Measurements from ENCODE around the gene GRIA1.

GRIA1 gene

DNA sequence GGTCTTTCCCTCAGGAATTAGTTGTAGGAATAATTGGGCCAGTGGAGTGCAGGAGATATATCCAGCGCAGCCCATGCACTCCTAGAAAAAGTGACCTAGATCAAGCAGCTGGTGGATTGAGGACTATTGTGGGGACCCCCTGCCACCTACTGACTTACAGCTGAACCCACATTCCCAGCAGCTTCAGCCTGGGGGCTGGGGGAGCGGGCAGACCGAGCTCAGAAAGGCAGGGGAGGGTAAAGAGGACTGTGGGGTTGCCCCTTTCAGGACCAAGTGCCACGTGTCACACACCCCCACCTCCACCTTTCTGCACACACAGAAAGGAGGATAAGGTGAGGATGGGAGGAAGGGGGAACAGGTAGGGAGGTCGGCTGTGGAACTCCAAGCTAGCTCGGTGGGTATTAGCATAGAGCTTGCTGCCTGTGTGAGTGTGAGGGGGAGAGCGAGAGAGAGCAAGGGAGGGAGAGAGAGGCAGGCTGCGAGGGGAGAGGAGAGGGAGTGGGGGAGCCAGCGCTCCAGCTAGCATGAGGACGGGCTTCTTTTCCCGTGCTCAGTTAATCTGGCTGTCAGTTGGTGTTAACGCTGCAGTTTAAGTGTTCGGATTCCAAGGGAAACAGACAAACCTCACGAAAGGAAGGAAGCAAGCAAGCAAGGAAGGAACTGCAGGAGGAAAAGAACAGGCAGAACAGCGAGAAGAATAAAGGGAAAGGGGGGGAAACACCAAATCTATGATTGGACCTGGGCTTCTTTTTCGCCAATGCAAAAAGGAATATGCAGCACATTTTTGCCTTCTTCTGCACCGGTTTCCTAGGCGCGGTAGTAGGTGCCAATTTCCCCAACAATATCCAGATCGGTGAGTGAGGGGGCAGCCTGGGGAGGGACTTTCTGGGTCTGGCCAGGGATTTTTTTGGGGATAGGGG, at the start of gene GRIA1:
GRIA1 (plus strand) TSS at position 553 of the 920 bp plus-strand sequence.
- Histone ChIP-seq H3K9ac (ENCODE audit: low read depth, low read length) (peak within 1 kb of the TSS; percentile 9), H3K27me3 (ENCODE audit: control insufficient read depth, insufficient read depth, low read length) (peaks cover 9% of the 10 kb centered on the region), H3K4me3 (ENCODE audit: low read depth, low read length) (peak within 1 kb of the TSS; percentile 69), H3K4me1 (ENCODE audit: control insufficient read depth, insufficient read depth, low read length) (peaks cover 10% of the 10 kb centered on the region), H3K36me3 (ENCODE audit: control insufficient read depth, insufficient read depth, low read length) (no peaks in the 10 kb centered on the region), H3K9me3 (ENCODE audit: control insufficient read depth, insufficient read depth, low read length) (no peaks in the 10 kb centered on the region)

DNA sequence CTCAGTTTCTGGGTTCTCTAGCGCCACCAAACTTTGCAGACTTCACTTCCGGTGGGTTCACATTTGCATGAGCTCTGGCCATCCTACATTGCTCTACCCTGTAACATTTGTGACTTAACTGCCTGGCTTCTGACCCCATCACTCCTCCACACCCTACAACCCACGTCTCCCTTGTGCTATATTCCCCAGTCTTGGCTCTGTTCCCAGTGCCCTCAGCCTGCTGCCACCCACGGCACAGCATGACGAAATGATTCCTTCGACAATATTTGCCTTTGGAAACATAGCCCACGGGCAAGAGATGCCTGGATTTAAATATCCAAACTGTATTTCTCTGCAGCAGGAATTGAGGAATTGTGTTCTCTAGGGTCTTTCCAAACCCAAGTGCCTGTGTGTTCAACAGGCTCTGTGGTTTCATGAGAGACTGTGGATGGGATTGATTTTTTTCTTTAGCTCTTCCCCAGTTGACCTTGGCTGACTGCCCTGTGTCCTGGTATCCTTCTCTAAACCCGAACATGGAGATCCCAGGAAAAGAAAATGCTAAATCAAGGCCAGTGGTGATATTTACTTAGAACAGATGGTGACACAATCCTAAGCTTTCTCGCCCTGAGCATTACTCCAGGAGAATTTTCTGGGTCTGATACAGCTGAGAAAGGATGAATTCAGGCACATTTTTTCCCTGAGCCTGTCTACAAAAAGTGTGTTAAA, 44.4 kb upstream of the GRIA1 start:
- Histone ChIP-seq H3K9me3 (ENCODE audit: control insufficient read depth, insufficient read depth, low read length) (no peaks in the 10 kb centered on the region), H3K4me3 (ENCODE audit: low read depth, low read length) (no peak overlapping the region), H3K9ac (ENCODE audit: low read depth, low read length) (no peak overlapping the region), H3K27me3 (ENCODE audit: control insufficient read depth, insufficient read depth, low read length) (no peaks in the 10 kb centered on the region), H3K36me3 (ENCODE audit: control insufficient read depth, insufficient read depth, low read length) (no peaks in the 10 kb centered on the region), H3K4me1 (ENCODE audit: control insufficient read depth, insufficient read depth, low read length) (peaks cover 3% of the 10 kb centered on the region)

DNA sequence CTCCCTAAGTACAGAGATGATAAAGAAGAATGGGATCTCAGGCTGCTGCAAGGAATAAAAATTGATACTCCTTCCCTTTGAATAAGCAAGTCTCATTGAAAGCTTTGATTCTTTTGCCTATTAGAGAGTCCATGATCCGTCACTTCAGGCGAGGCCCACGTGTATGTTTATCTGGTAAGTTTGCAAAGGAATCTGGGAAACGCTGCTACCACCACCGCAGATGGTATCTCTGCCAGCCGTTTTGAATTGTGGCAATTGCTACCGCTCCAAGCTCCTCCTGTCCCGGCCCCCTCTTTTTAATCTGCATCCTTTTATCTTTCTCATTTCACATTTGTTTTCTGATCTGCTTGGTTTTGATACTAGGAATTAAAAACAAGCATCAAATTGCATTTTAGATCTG, 42.9 kb upstream of the GRIA1 start:
- Histone ChIP-seq H3K4me3 (ENCODE audit: low read depth, low read length) (no peak overlapping the region), H3K36me3 (ENCODE audit: control insufficient read depth, insufficient read depth, low read length) (no peaks in the 10 kb centered on the region), H3K27me3 (ENCODE audit: control insufficient read depth, insufficient read depth, low read length) (no peaks in the 10 kb centered on the region), H3K9ac (ENCODE audit: low read depth, low read length) (no peak overlapping the region), H3K4me1 (ENCODE audit: control insufficient read depth, insufficient read depth, low read length) (peaks cover 3% of the 10 kb centered on the region), H3K9me3 (ENCODE audit: control insufficient read depth, insufficient read depth, low read length) (no peaks in the 10 kb centered on the region)

DNA sequence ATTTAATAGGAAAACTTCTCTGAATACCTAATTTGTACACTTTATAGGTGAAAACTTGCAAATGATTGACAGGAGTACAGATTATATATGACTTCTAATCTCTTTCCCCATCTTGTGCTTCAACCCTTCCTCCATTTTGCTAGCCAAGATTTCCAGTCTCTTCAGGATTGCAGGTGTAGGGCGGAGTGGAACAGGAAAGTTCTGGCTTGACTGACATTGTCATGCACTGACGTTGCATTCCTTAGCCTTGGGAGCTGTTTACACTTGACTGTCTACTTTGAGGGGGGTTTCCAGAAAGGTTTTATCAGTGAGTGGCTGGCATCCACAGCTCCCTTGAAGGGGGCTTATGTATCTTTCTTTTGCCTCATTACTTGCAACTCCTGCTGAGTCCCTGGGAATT, 34.1 kb upstream of the GRIA1 start:
- Histone ChIP-seq H3K4me1 (ENCODE audit: control insufficient read depth, insufficient read depth, low read length) (no peaks in the 10 kb centered on the region), H3K9me3 (ENCODE audit: control insufficient read depth, insufficient read depth, low read length) (no peaks in the 10 kb centered on the region), H3K4me3 (ENCODE audit: low read depth, low read length) (no peak overlapping the region), H3K9ac (ENCODE audit: low read depth, low read length) (no peak overlapping the region), H3K27me3 (ENCODE audit: control insufficient read depth, insufficient read depth, low read length) (no peaks in the 10 kb centered on the region), H3K36me3 (ENCODE audit: control insufficient read depth, insufficient read depth, low read length) (no peaks in the 10 kb centered on the region)

DNA sequence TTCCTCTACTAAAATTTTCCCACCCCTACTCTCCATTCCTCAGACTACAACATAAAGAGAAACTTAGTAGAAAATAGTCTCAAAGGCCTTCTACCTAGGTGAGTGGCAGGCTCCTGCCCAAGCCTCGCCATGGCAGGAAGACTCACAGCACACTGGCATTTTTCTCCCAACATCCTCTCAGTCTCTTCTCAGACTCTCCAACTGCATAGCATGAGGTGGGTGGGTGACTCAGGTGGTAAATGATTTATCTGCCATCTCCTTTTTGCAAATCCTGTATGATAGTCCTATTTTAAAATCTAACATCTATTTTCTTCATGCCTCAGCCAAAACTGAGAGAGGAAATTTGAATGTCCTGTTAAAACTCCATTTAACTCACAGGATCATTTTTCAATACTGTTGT, 33.5 kb upstream of the GRIA1 start:
- Histone ChIP-seq H3K27me3 (ENCODE audit: control insufficient read depth, insufficient read depth, low read length) (no peaks in the 10 kb centered on the region), H3K4me3 (ENCODE audit: low read depth, low read length) (no peak overlapping the region), H3K4me1 (ENCODE audit: control insufficient read depth, insufficient read depth, low read length) (no peaks in the 10 kb centered on the region), H3K9ac (ENCODE audit: low read depth, low read length) (no peak overlapping the region), H3K9me3 (ENCODE audit: control insufficient read depth, insufficient read depth, low read length) (no peaks in the 10 kb centered on the region), H3K36me3 (ENCODE audit: control insufficient read depth, insufficient read depth, low read length) (no peaks in the 10 kb centered on the region)

DNA sequence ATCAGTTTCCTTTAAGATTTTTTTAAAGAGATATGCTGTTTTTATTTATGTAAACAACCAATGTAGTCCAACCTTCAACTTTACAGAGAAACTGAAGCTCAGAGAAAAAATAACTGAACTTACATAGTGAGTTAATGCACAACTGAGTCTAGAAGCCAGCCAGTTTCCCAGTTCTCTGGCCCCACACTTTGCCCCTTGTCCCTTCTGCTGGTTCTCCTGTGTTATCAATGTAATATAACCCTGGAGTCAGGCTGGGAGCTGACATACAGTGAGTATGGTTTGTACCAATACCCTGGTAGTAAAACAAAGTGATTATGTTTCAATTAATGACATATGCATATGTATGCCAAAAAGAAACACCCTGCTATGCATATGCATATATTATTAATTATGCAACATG, 32.2 kb upstream of the GRIA1 start:
- Histone ChIP-seq H3K4me3 (ENCODE audit: low read depth, low read length) (no peak overlapping the region), H3K4me1 (ENCODE audit: control insufficient read depth, insufficient read depth, low read length) (no peaks in the 10 kb centered on the region), H3K9ac (ENCODE audit: low read depth, low read length) (no peak overlapping the region), H3K9me3 (ENCODE audit: control insufficient read depth, insufficient read depth, low read length) (no peaks in the 10 kb centered on the region), H3K36me3 (ENCODE audit: control insufficient read depth, insufficient read depth, low read length) (no peaks in the 10 kb centered on the region), H3K27me3 (ENCODE audit: control insufficient read depth, insufficient read depth, low read length) (no peaks in the 10 kb centered on the region)

DNA sequence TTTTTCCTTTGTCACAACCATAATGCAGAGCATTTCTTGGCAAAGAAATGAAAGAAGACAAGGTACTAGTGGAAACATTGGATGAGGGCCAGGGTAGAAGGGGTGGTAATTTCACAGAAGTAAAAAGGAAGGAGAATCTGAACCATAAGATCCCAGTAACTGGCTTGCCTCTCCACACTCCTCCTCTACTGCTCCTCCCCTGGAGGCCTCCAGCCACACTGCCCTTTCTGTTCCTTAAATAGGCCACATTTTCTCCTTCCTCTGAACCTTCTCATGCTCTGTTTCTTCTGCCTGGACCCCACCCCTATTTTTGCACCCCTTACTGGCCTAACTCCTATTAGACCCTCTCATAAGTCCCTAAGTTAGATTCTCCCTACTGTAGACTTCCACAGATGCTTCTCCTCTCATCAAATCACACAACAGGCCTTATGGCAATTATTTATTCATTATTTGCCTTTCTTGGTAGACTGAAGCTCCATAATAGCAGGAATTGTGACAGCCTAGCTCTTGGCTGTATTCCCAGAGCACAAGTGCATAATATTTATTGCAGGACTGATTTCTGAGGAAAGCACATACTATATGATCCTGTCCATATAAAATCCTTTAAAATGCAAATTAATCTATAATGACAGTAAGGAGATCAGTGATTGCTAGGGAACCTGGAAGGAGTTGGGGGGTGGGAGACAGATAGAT, 31.3 kb upstream of the GRIA1 start:
- Histone ChIP-seq H3K27me3 (ENCODE audit: control insufficient read depth, insufficient read depth, low read length) (no peaks in the 10 kb centered on the region), H3K9me3 (ENCODE audit: control insufficient read depth, insufficient read depth, low read length) (no peaks in the 10 kb centered on the region), H3K4me1 (ENCODE audit: control insufficient read depth, insufficient read depth, low read length) (no peaks in the 10 kb centered on the region), H3K4me3 (ENCODE audit: low read depth, low read length) (no peak overlapping the region), H3K9ac (ENCODE audit: low read depth, low read length) (no peak overlapping the region), H3K36me3 (ENCODE audit: control insufficient read depth, insufficient read depth, low read length) (no peaks in the 10 kb centered on the region)

DNA sequence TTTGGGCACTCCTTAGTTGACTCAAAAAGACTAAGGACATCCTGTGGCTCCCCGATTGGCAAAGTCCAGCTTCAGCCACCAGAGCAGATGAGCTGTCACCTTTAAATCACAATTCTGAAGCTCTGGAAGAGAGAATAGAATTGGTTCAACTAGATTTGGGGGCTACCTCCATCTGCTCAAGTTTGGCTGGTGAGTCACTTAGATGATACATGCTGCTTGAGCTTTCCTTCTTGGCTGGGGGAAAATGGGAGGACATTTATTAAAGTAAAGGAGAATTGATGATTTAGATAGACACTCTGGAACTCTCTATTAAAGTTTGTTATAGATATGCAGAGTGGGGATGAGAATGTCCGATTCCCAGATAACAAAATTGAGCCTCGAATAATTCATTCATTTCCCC, 30.0 kb upstream of the GRIA1 start:
- Histone ChIP-seq H3K4me3 (ENCODE audit: low read depth, low read length) (no peak overlapping the region), H3K27me3 (ENCODE audit: control insufficient read depth, insufficient read depth, low read length) (no peaks in the 10 kb centered on the region), H3K4me1 (ENCODE audit: control insufficient read depth, insufficient read depth, low read length) (no peaks in the 10 kb centered on the region), H3K9me3 (ENCODE audit: control insufficient read depth, insufficient read depth, low read length) (no peaks in the 10 kb centered on the region), H3K36me3 (ENCODE audit: control insufficient read depth, insufficient read depth, low read length) (no peaks in the 10 kb centered on the region), H3K9ac (ENCODE audit: low read depth, low read length) (no peak overlapping the region)

DNA sequence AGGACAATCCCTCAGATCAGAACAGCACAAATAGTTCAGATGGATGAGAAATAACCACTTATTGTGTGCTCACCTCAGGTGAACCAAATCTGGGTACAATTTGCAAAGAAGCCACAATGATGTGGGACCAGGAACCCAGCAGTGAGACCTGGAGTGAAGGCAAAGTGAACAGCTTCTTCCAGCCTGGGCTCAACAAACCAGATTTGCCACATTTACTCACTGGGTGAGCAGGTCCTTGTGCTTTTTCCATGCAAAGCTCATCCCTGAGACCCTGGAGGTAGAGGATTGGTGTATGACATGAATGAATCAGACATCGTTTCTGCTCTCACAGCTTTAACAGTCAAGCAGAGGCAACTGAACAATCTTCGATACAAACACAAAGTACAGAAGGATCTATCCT, 29.1 kb upstream of the GRIA1 start:
- H3K4me3 ChIP-seq (ENCODE audit: low read depth, low read length): no peak overlapping the region
- H3K36me3 ChIP-seq (ENCODE audit: control insufficient read depth, insufficient read depth, low read length): no peaks in the 10 kb centered on the region
- H3K9ac ChIP-seq (ENCODE audit: low read depth, low read length): no peak overlapping the region

DNA sequence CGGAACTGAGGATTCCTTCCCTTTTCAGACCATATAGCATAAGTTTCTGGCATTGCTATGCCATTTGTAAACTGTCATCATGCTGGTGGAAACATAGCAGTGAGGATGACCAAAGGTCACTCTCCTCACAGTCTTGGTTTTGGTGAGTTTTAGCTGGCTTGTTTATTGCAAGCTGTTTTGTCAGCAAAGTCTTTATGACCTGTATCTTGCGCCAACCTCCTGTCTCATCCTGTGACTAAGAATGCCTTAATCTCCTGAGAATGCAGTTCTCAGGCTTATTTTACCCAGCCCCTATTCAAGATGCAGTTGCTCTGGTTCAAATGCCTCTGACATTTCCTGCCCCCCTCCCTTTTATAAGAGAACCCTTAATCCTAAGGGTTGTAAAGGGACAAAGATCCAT, 26.7 kb upstream of the GRIA1 start:
- Histone ChIP-seq H3K9me3 (ENCODE audit: control insufficient read depth, insufficient read depth, low read length) (no peaks in the 10 kb centered on the region), H3K9ac (ENCODE audit: low read depth, low read length) (no peak overlapping the region), H3K4me1 (ENCODE audit: control insufficient read depth, insufficient read depth, low read length) (no peaks in the 10 kb centered on the region), H3K4me3 (ENCODE audit: low read depth, low read length) (no peak overlapping the region), H3K36me3 (ENCODE audit: control insufficient read depth, insufficient read depth, low read length) (no peaks in the 10 kb centered on the region), H3K27me3 (ENCODE audit: control insufficient read depth, insufficient read depth, low read length) (no peaks in the 10 kb centered on the region)

More for the DNA sequence above, 29.1 kb upstream of the GRIA1 start:
- Histone ChIP-seq H3K9me3 (ENCODE audit: control insufficient read depth, insufficient read depth, low read length) (no peaks in the 10 kb centered on the region), H3K4me1 (ENCODE audit: control insufficient read depth, insufficient read depth, low read length) (no peaks in the 10 kb centered on the region), H3K27me3 (ENCODE audit: control insufficient read depth, insufficient read depth, low read length) (no peaks in the 10 kb centered on the region)

DNA sequence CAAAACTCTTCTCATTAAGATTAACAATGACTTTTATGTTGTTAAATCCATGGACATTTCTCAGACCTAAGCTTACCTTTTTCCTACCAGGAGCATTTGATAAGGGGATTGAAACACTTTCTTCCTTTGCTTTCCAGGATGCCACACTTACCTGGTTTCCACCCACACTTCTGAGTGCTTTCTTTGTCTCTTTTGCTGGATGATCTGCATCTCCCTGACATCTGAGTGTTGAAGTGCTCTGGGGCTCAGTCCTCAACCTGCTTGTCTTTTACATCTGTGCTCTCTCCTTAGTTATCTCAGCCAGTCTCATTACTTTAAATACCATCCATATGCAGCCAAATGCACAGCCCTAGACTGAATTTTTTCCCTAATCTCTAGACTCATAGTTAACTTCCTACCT, 22.9 kb upstream of the GRIA1 start:
- Histone ChIP-seq H3K9me3 (ENCODE audit: control insufficient read depth, insufficient read depth, low read length) (no peaks in the 10 kb centered on the region), H3K4me1 (ENCODE audit: control insufficient read depth, insufficient read depth, low read length) (no peaks in the 10 kb centered on the region), H3K9ac (ENCODE audit: low read depth, low read length) (no peak overlapping the region), H3K27me3 (ENCODE audit: control insufficient read depth, insufficient read depth, low read length) (no peaks in the 10 kb centered on the region), H3K36me3 (ENCODE audit: control insufficient read depth, insufficient read depth, low read length) (no peaks in the 10 kb centered on the region), H3K4me3 (ENCODE audit: low read depth, low read length) (no peak overlapping the region)

All from iPS-15b (cell line).